OCI-LY7 (cell line): ENCODE results near the gene LRRK1. TPM values are rescaled to one million over a fixed set of nuclear protein-coding genes. Genes with fewer than 3 reads are reported as not detected.

ENCODE experiments used
- BruUV-seq: library from RNA; stranded (reverse); fragments of 400-500 nt; replicated peaks from 2 replicates; lab custom pipeline; 2021; lab: Mats Ljungman, UMichigan
- CTCF ChIA-PET: fragments of 300-600 bp; sonication (Branson Sonifier 250); formaldehyde crosslinking; loops from one replicate; lab custom pipeline; 2022; ENCODE audit warnings: antibody characterized with exemption; ENCODE audit not compliant: unreplicated experiment; lab: Charles Lee
- POLR2A ChIA-PET: fragments of 300-600 bp; sonication (Branson Sonifier 250); formaldehyde crosslinking; loops from one replicate; lab custom pipeline; 2022; ENCODE audit warnings: antibody characterized with exemption; lab: Charles Lee
- DNase-seq: peaks from one replicate; pipeline ENCODE4 v3.0.0-alpha.2; 2015; ENCODE audit warnings: low spot score
- H2AFZ ChIP-seq: fragments of 200-600 bp; sonication (generic), shearing (Covaris generic); 2 replicates; pipeline ENCODE4 v1.6.1; 2014; ENCODE audit warnings: mild to moderate bottlenecking, antibody characterized with exemption, low read length, moderate library complexity
- H3K27ac ChIP-seq: fragments of 200-600 bp; sonication (generic); 2 replicates; pipeline ENCODE4 v1.5.1; 2014; ENCODE audit warnings: mixed run types, low read depth, mild to moderate bottlenecking, moderate library complexity, low read length, inconsistent platforms; ENCODE audit not compliant: poor library complexity, severe bottlenecking
- H3K36me3 ChIP-seq: fragments of 200-600 bp; sonication (generic); 2 replicates; pipeline ENCODE4 v1.6.1; 2014; ENCODE audit warnings: mild to moderate bottlenecking, antibody characterized with exemption, low read length, moderate library complexity, mixed read lengths; ENCODE audit not compliant: insufficient read depth
- H3K4me1 ChIP-seq: fragments of 200-600 bp; sonication (generic); 2 replicates; pipeline ENCODE4 v1.5.1; 2014; ENCODE audit warnings: mild to moderate bottlenecking, low read length; ENCODE audit not compliant: insufficient read depth, poor library complexity, severe bottlenecking
- H3K4me2 ChIP-seq: fragments of 200-600 bp; sonication (generic); 2 replicates; pipeline ENCODE4 v1.6.1; 2014; ENCODE audit warnings: mild to moderate bottlenecking, low read length
- H3K4me3 ChIP-seq: fragments of 200-600 bp; sonication (generic); 2 replicates; pipeline ENCODE4 v1.5.1; 2014; ENCODE audit warnings: mild to moderate bottlenecking, low read depth, low read length; ENCODE audit not compliant: poor library complexity, severe bottlenecking
- H3K79me2 ChIP-seq: fragments of 200-600 bp; sonication (generic); 2 replicates; pipeline ENCODE4 v1.6.1; 2016; ENCODE audit warnings: low read depth, mild to moderate bottlenecking, low read length, moderate library complexity, mixed read lengths; ENCODE audit not compliant: insufficient read depth
- H3K9me2 ChIP-seq: fragments of 200-600 bp; sonication (generic); 2 replicates; pipeline ENCODE4 v1.6.1; 2016; ENCODE audit warnings: mild to moderate bottlenecking, low read length, mixed read lengths; ENCODE audit not compliant: insufficient read depth
- H3K9me3 ChIP-seq: fragments of 200-600 bp; sonication (generic); 2 replicates; pipeline ENCODE4 v1.6.1; 2014; ENCODE audit warnings: mild to moderate bottlenecking, mixed run types, low read length, mixed read lengths
- H4K20me1 ChIP-seq: fragments of 200-600 bp; sonication (generic); 2 replicates; pipeline ENCODE4 v1.6.1; 2014; ENCODE audit warnings: mild to moderate bottlenecking, antibody characterized with exemption, low read length, moderate library complexity, mixed read lengths; ENCODE audit not compliant: insufficient read depth
- EZH2phosphoT487 ChIP-seq: fragments of 200-600 bp; sonication (generic); IDR thresholded peaks from 2 replicates; pipeline ENCODE4 v1.6.1; 2018; ENCODE audit warnings: low read depth, borderline replicate concordance, mild to moderate bottlenecking, mixed run types, antibody characterized with exemption, low read length, moderate library complexity, mixed read lengths
- intact Hi-C: fragments of 100-400 bp; cut with micrococcal nuclease; formaldehyde crosslinking; loops from one replicate; pipeline ENCODE4 v1.10.0; 2022; ENCODE audit not compliant: unreplicated experiment
- total RNA-seq, 2 experiments: library from RNA; depleted of rRNA in 1 of 2; stranded (reverse); fragments of >200 nt in 1 of 2; shearing (Covaris generic) in 1 of 2; gene quantifications; 2 replicates each; pipeline ENCODE4 v1.2.3, GENCODE V29; 2014 to 2022
- TF ChIP-seq, protein P1 (sequence below): fragments of 200-600 bp; sonication (generic); conservative IDR thresholded peaks from 2 replicates; pipeline ENCODE4 v1.5.1; 2014; ENCODE audit warnings: mild to moderate bottlenecking, antibody characterized with exemption, low read length, moderate library complexity, mixed read lengths

LRRK1 gene
- total RNA-seq, 2 experiments from 2014 or later: 92.3 to 233 TPM

DNA sequence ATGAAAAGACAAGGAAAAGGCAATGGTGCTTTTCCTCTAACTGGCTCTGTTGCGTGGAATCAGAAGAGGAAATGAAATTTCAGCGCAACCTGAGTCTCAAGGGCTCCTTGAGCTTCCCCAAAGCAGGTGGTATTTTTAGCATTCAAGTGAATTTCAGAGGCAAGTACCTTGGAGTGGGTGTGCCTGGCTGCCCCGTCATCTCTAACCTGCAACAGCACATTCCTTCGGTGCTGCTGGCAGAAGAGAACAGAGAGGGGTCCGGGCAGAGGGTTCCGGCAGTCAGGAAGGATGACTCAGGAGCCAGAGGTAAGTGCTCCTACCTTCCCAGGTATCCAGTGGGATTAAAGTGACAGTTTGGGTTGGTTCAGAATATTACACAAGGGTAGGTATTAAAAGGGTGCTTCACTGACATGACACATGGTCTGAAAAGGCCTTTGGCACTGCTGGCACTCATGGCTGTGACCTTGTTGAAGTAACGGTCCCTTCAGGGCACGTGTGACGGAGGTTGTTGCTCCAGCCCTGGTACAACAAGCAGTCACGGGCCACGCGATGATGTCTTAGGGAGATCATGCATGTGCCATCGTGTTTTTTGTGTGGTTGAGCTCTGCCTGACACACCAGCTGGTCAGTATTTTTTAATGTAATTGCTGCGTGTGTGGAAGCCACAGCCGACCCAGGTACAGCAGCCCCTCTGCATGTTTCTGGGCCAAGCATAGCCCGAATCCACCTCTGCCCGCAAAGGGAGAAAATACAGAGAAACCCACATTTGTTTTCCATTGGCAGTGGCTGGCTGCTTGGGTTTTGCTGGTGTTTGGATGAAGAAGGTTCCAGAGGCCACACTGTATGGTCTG, 75.7 kb downstream of the LRRK1 start:
- no peak for TF ChIP-seq EZH2phosphoT487
- TF ChIP-seq, protein P1, sequence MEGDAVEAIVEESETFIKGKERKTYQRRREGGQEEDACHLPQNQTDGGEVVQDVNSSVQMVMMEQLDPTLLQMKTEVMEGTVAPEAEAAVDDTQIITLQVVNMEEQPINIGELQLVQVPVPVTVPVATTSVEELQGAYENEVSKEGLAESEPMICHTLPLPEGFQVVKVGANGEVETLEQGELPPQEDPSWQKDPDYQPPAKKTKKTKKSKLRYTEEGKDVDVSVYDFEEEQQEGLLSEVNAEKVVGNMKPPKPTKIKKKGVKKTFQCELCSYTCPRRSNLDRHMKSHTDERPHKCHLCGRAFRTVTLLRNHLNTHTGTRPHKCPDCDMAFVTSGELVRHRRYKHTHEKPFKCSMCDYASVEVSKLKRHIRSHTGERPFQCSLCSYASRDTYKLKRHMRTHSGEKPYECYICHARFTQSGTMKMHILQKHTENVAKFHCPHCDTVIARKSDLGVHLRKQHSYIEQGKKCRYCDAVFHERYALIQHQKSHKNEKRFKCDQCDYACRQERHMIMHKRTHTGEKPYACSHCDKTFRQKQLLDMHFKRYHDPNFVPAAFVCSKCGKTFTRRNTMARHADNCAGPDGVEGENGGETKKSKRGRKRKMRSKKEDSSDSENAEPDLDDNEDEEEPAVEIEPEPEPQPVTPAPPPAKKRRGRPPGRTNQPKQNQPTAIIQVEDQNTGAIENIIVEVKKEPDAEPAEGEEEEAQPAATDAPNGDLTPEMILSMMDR: no peak
- intact Hi-C loops: no loop called here
- BruUV-seq: no TSS peak
- ChIA-PET POLR2A (no interaction called here), CTCF (interaction anchor here (1.4 kb wide), 1 partner anchor 77 kb away, joined by 3 read pairs; no protein-coding TSS in a partner anchor)
- no peaks in the 10 kb centered on the region for H4K20me1 ChIP-seq
- H3K4me2 ChIP-seq: no peak overlapping the region
- H3K9me2 ChIP-seq: no peaks in the 10 kb centered on the region
- peaks cover 97% of the 10 kb centered on the region for H3K36me3 ChIP-seq
- H3K4me1 ChIP-seq: no peaks in the 10 kb centered on the region
- no peak overlapping the region for H3K4me3 ChIP-seq
- no peak for DNase-seq
- no peaks in the 10 kb centered on the region for H3K9me3 ChIP-seq
- peaks cover 33% of the 10 kb centered on the region; the same call in 1 of the 2 replicates for H3K79me2 ChIP-seq
- no peak overlapping the region for H3K27ac ChIP-seq
- no peak overlapping the region for H2AFZ ChIP-seq

DNA sequence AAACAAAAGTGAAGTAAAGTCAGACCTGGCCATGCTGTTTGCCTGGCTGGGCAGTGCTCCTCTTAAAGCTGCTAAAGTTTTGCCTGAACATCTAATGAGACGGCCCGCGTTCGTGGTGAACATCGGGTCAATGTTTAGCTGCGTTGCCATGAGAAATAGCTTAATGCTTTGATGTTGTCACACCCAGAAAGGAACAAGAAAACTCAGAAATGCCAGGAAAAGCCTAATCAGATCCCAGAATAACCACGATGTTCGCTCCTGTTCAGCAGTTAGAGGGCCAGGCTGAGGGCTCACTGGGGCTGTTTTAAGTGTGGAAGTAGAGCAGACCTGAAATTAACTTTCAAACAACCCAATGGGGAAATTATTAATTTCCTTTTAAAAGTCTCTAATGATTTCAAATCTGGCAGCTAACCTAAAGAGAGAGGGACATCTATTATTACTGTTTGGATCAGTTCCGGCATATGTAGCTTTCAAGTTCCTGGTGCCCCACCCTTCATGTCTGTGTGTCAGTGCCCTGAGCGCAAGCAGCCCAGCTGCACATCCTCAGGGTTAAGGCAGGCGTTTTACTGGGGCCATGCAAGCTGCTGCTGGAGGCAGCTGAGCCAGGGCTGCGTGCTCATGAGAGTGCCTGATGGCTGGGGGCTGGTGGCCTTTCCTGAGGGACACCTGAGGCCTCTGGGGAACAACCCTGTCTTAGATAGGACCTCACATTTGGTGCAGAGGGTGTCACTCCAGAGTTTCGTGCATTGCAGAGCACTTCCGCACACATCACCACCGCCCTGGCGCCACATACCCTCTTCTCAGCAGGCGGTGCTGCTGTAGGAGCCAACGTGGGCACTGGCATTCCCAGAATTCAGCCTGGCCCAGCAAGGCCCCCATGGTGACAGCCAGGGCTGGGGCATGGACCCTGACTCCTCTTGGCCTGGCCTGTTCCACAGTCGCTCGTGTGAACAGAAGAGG, 76.6 kb downstream of the LRRK1 start:
- Histone ChIP-seq H4K20me1 (no peaks in the 10 kb centered on the region), H3K79me2 (peaks cover 30% of the 10 kb centered on the region; the same call in 1 of the 2 replicates), H3K4me1 (no peaks in the 10 kb centered on the region), H3K36me3 (peaks cover 97% of the 10 kb centered on the region), H2AFZ (no peak overlapping the region), H3K4me2 (no peak overlapping the region), H3K4me3 (no peak overlapping the region), H3K27ac (no peak overlapping the region), H3K9me2 (no peaks in the 10 kb centered on the region), H3K9me3 (no peaks in the 10 kb centered on the region)
- POLR2A ChIA-PET: no interaction called here
- CTCF ChIA-PET: interaction anchor here (1.4 kb wide), 1 partner anchor 78 kb away, joined by 3 read pairs; no protein-coding TSS in a partner anchor
- intact Hi-C loops: no loop called here
- BruUV-seq: no TSS peak
- DNase-seq: no peak
- TF ChIP-seq, protein P1: no peak
- no peak for TF ChIP-seq EZH2phosphoT487
